Measurements from ENCODE around the gene NUP153. TPM values are rescaled to one million over a fixed set of nuclear protein-coding genes. Genes with fewer than 3 reads are reported as not detected.

Gene NUP153
- total RNA-seq, 1 donor from 2014 or later, result 30.5 TPM

DNA sequence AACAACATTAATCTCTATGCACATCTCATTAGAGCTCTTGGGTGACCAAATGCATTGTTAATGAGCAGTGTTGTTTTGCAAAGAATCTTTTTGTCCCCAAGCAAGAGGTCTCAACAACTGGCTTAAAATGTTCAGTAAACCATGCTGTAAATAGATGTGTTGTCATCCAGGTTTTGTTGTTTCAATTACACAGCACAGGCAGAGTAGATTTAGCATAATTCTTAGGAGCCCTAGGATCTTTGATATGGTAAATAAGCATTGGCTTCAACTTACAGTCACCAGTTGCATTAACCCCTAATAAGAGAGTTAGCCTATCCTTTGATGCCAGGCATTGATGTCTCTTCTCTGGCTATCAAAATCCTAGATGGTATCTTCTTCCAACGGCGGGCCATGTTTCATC, 23.3 kb downstream of the NUP153 start:
- Histone ChIP-seq H3K9me3 (no peaks in the 10 kb centered on the region), H3K4me3 (no peak overlapping the region), H3K4me1 (peaks cover 9% of the 10 kb centered on the region), H3K27me3 (ENCODE audit: low read depth) (no peaks in the 10 kb centered on the region), H3K36me3 (peaks cover 51% of the 10 kb centered on the region), H3K27ac (no peak overlapping the region)
- intact Hi-C loops (cut with DNase I), result no loop called here
- TF ChIP-seq, protein P1, sequence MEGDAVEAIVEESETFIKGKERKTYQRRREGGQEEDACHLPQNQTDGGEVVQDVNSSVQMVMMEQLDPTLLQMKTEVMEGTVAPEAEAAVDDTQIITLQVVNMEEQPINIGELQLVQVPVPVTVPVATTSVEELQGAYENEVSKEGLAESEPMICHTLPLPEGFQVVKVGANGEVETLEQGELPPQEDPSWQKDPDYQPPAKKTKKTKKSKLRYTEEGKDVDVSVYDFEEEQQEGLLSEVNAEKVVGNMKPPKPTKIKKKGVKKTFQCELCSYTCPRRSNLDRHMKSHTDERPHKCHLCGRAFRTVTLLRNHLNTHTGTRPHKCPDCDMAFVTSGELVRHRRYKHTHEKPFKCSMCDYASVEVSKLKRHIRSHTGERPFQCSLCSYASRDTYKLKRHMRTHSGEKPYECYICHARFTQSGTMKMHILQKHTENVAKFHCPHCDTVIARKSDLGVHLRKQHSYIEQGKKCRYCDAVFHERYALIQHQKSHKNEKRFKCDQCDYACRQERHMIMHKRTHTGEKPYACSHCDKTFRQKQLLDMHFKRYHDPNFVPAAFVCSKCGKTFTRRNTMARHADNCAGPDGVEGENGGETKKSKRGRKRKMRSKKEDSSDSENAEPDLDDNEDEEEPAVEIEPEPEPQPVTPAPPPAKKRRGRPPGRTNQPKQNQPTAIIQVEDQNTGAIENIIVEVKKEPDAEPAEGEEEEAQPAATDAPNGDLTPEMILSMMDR (IDR thresholded peaks at IDR 0.05), result no peak
- DNase-seq, result no peak
- no peak for ATAC-seq

DNA sequence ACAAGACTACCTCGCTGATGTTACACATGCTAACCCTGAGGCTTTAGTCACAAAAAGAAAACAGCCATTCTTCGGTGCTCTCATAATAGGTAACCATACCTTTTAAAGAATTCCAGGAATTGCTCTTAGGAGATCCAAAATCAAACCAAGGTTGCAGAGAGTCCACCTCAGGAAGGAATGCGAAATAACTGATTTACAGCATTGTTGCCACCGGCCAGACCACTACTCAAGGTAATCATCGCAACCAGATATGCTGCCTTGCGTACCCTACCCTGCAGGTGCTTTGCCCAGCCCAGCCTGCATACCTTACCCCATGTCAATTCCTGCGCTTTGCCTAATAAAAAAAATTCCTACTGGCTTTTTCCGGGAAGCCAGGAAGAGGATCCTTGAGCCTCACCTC, 27.0 kb downstream of the NUP153 start:
- TF ChIP-seq, protein P1 (IDR thresholded peaks at IDR 0.05), result no peak
- intact Hi-C loops (cut with DNase I), result no loop called here
- H3K4me3 ChIP-seq, result no peak overlapping the region
- ATAC-seq, result peak; percentile 56 to 61
- H3K4me1 ChIP-seq, result peaks cover 9% of the 10 kb centered on the region
- H3K36me3 ChIP-seq, result peaks cover 36% of the 10 kb centered on the region
- H3K9me3 ChIP-seq, result no peaks in the 10 kb centered on the region
- no peak overlapping the region for H3K27ac ChIP-seq
- no peaks in the 10 kb centered on the region for H3K27me3 ChIP-seq (ENCODE audit: low read depth)
- no peak for DNase-seq

- peaks cover 9% of the 10 kb centered on the region for H3K4me1 ChIP-seq
- TF ChIP-seq, protein P1 (IDR thresholded peaks at IDR 0.05), result no peak
- peaks cover 40% of the 10 kb centered on the region for H3K36me3 ChIP-seq
- intact Hi-C loops (cut with DNase I), result no loop called here
- H3K4me3 ChIP-seq, result no peak overlapping the region
- H3K9me3 ChIP-seq, result no peaks in the 10 kb centered on the region
- no peak overlapping the region for H3K27ac ChIP-seq
- no peaks in the 10 kb centered on the region for H3K27me3 ChIP-seq (ENCODE audit: low read depth)
- DNase-seq (no peak), ATAC-seq (peak in 1 of 2 donors; percentile 26)
These were observed 29.1 kb downstream of the NUP153 start for GRCh38 chr6:17677602-17678001.

- H3K36me3 ChIP-seq, result peaks cover 61% of the 10 kb centered on the region
- intact Hi-C loops (cut with DNase I), result no loop called here
These were observed 33.0 kb downstream of the NUP153 start for GRCh38 chr6:17673543-17674254.

DNA sequence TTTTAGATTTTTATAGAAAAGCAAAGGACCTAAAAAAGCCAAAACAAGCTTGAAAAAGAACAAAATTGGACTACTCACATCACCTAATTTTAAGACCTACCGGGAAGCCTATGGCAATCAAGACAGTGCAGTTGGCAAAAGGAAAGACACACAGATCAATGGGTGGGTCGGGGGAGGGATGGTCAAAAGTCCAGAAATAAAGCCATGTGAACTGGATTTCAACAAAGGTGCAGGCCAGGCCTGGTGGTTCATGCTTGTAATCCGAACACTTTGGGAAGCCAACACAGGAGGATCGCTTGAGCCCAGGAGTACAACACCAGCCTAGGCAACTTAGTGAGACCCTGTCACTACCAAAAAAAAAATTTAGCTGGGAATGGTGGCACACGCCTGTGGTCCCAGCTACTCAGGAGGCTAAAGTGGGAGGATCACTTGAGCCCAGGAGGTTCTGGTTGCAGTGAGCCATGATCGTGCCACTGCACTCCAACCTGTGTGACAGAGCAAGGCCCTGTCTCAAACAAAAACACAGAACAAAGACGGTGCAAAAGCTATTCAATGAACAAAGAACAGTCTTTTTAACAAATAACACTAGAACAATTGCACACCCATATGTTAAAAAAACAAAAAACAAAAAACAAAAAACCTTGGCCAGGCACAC, 34.5 kb downstream of the NUP153 start:
- intact Hi-C loops (cut with DNase I), result no loop called here
- no peaks in the 10 kb centered on the region for H3K4me1 ChIP-seq
- H3K4me3 ChIP-seq, result no peak overlapping the region
- no peaks in the 10 kb centered on the region for H3K9me3 ChIP-seq
- TF ChIP-seq, protein P1 (IDR thresholded peaks at IDR 0.05), result no peak
- DNase-seq, result no peak
- H3K36me3 ChIP-seq, result peaks cover 76% of the 10 kb centered on the region
- no peak for ATAC-seq
- no peaks in the 10 kb centered on the region for H3K27me3 ChIP-seq (ENCODE audit: low read depth)
- no peak overlapping the region for H3K27ac ChIP-seq

More at GRCh38 chr6:17673543-17674254, 33.0 kb downstream of the NUP153 start:
- H3K4me1 ChIP-seq, result no peaks in the 10 kb centered on the region
- no peak overlapping the region for H3K27ac ChIP-seq
- ATAC-seq (no peak), DNase-seq (no peak)
- no peaks in the 10 kb centered on the region for H3K9me3 ChIP-seq
- H3K4me3 ChIP-seq, result no peak overlapping the region
- TF ChIP-seq, protein P1 (IDR thresholded peaks at IDR 0.05), result no peak
- H3K27me3 ChIP-seq (ENCODE audit: low read depth), result no peaks in the 10 kb centered on the region

Data from lower lobe of right lung (tissue), 2 donors.